H7 (cell line): ENCODE data around the gene POU4F3. TPM values are rescaled to one million over a fixed set of nuclear protein-coding genes. Genes with fewer than 3 reads are reported as not detected.

Experiments used
- DNase-seq: peaks from one replicate; pipeline ENCODE4 v3.0.0; 2012
- H3K27me3 ChIP-seq: 2 replicates; pipeline ENCODE4 v1.6.0; 2011; ENCODE audit warnings: mild to moderate bottlenecking, low read length; ENCODE audit not compliant: control insufficient read depth, insufficient read depth
- H3K36me3 ChIP-seq: replicated peaks from 2 replicates; pipeline ENCODE4 v1.5.1; 2011; ENCODE audit warnings: low read length; ENCODE audit not compliant: control insufficient read depth, insufficient read depth
- H3K4me3 ChIP-seq: 2 replicates; pipeline ENCODE4 v1.5.1; 2011; ENCODE audit warnings: low read depth, mild to moderate bottlenecking, control low read depth, low read length, moderate library complexity; ENCODE audit not compliant: insufficient read depth
- total RNA-seq: library from RNA; depleted of rRNA; stranded (reverse); fragments of >200 nt; shearing (Covaris generic); gene quantifications from 2 replicates; pipeline ENCODE4 v1.2.3, GENCODE V29; 2014

POU4F3 gene
- total RNA-seq, 1 experiment from 2014 or later = 0.28 TPM

- Histone ChIP-seq H3K27me3 (peaks cover 87% of the 10 kb centered on the region), H3K4me3 (no peak overlapping the region; the same call in 1 of the 2 replicates), H3K36me3 (no peaks in the 10 kb centered on the region)
- DNase-seq = peak; percentile 45
Observed at GRCh38 chr5:146345240-146345577, 6.6 kb downstream of the POU4F3 start.

GRCh38 chr5:146345578-146346366 is 7.1 kb downstream of the POU4F3 start:
- Histone ChIP-seq H3K4me3 (peak overlapping the region; percentile 32), H3K36me3 (no peaks in the 10 kb centered on the region), H3K27me3 (peaks cover 81% of the 10 kb centered on the region)
- DNase-seq = peak; percentile 81

DNA sequence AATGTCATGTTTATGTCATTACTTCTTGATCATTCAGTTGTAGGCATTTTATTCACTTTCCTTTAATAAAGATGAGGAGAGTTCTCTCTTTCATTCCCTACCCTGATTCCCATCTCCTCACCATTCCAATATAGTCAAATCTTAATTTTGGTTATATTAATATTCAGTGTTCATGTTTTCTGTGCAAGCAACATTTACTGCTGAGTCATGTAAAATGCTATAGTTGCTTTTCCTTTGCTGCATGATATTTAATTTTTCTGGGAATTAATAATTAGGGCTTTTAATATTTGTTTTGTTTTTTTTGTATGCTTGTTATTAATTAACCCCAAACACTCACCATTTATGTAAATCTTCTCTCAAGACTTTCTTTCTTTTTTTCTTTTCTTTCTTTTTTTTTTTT is 18.5 kb downstream of the POU4F3 start:
- no peak for DNase-seq
- Histone ChIP-seq H3K27me3 (no peaks in the 10 kb centered on the region; the same call in 1 of the 2 replicates), H3K36me3 (no peaks in the 10 kb centered on the region), H3K4me3 (no peak overlapping the region)

GRCh38 chr5:146359836-146360235 is 21.2 kb downstream of the POU4F3 start:
- H3K36me3 ChIP-seq = no peaks in the 10 kb centered on the region
- no peak for DNase-seq

GRCh38 chr5:146363161-146363874 is 24.7 kb downstream of the POU4F3 start:
- H3K27me3 ChIP-seq = no peaks in the 10 kb centered on the region; the same call in 1 of the 2 replicates
- no peaks in the 10 kb centered on the region for H3K36me3 ChIP-seq
- no peak for DNase-seq
- H3K4me3 ChIP-seq = no peak overlapping the region

More at GRCh38 chr5:146359836-146360235, 21.2 kb downstream of the POU4F3 start:
- no peaks in the 10 kb centered on the region; the same call in 1 of the 2 replicates for H3K27me3 ChIP-seq
- H3K4me3 ChIP-seq = no peak overlapping the region

- peak; percentile 48 for DNase-seq
- Histone ChIP-seq H3K27me3 (no peaks in the 10 kb centered on the region; the same call in 1 of the 2 replicates), H3K4me3 (no peak overlapping the region), H3K36me3 (no peaks in the 10 kb centered on the region)
Observed at GRCh38 chr5:146365618-146366017, 27.0 kb downstream of the POU4F3 start.

DNA sequence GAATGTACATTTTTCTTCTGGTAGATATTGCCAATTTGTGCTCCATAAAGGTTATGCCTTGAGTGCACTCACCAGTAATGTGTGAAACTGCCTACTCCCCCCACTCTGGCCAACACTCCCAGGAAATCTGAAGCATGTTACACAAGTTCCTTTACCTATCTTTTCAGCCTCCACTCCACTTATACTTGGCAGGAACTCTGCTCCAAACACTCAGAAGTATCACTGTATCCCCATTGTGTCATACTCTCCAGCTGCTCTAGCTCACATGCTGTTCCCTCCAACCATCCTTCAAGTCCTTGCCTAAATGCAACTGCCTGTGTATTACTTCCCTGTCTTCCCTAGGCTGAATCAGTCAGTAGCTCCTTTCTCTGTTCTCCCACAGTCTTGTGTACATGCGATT is 28.3 kb downstream of the POU4F3 start:
- H3K4me3 ChIP-seq = no peak overlapping the region
- H3K27me3 ChIP-seq = no peaks in the 10 kb centered on the region
- no peaks in the 10 kb centered on the region for H3K36me3 ChIP-seq
- no peak for DNase-seq

DNA sequence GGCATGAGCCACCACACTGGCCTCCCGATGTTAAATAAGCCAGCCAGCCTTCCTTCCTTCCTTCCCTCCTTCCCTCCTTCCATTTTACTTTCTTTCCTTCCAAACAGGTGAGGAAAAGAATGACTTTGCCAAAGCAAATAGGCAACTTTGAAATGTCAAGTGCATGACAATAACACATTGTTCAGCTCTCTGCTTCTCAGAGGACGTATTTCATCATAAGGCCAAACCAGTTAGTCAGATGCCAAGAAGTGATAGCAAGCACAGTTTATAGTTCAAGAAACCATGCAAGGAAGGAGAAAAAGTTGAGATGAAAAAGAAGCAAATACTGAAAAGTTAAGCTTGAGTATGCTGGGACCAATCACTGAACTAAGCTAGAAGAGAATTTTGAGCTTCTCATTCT is 29.5 kb downstream of the POU4F3 start:
- no peak for DNase-seq
- Histone ChIP-seq H3K4me3 (no peak overlapping the region), H3K27me3 (no peaks in the 10 kb centered on the region), H3K36me3 (no peaks in the 10 kb centered on the region)

DNA sequence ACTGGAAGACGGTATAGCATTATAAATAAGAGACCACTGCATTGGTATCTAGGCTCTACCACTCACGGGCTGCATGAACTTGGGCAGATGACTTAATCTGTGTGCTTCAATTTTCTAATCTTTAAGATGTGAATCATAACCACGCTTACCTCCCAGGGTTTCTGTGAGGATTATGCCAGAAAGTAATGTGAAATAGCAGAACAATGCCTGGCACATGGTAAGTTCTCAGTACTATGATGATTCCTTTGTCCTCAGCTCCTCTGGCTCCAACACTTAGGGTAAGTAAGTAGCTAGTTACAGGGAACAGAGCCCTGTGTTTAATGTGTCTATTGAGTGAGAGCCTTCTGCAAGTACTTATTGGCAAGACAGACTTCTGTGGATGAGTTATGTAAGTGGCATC is 31.1 kb downstream of the POU4F3 start:
- no peaks in the 10 kb centered on the region for H3K36me3 ChIP-seq
- H3K27me3 ChIP-seq = no peaks in the 10 kb centered on the region
- no peak for DNase-seq
- H3K4me3 ChIP-seq = no peak overlapping the region

DNA sequence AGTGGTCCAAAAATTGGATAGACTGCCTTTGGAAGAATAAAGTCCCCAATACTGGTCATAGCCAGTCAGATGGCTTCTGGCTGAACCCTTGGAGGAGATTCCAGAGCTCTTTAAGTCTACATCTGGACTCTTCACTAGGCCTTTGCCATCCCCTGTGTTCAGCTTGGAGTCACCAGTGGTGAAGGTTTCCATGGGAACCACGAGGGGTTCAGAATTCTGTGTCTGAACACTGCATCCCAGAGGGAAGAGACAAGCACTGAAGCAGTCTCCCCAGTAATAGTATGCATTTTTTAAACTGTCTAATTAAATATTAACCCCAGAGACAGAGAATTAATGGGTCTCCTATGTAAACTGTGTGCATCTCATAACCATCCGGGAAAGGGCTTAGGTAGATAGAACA is 38.2 kb downstream of the POU4F3 start:
- H3K4me3 ChIP-seq = no peak overlapping the region
- H3K36me3 ChIP-seq = no peaks in the 10 kb centered on the region
- no peak for DNase-seq
- no peaks in the 10 kb centered on the region for H3K27me3 ChIP-seq

DNA sequence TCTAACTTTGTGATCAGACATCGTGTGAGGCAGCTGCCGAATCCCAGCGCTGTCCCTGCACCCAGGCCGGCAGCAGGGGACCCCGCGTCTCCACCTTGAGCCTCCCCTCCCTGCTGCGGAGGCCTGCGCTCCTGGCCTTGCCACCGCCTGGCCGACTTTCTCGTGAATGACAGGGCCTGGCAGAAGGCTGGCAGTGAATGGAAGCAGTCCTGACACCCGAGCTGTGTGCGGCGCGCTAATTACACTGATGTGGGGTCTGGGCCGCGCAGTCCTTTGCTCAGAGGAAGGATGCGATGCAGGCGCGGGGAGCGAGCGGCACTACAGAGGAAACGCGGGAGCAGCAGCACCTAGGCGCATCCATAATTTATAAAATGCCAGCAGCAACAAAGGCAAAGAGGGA is 40.3 kb downstream of the POU4F3 start:
- Histone ChIP-seq H3K27me3 (no peaks in the 10 kb centered on the region), H3K4me3 (no peak overlapping the region), H3K36me3 (no peaks in the 10 kb centered on the region)
- no peak for DNase-seq

DNA sequence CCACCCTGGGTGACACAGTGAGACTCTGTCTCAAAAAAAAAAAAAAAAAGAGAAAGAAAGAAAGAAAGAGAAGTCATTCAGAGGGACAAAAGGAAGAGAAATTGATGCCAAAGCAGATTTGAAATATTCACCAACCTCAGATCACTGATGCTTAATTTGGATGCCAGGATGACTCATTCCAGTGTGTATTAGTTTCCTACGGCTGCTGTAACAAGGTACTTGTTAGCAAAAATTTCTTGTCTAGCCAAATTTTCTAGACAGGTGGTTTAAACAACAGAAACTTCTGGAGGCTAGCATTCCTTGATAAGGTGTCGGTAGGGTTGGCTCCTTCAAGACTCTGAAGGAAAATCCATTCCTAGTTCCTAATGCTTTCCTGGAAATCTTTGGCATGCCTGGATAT is 42.1 kb downstream of the POU4F3 start:
- Histone ChIP-seq H3K27me3 (no peaks in the 10 kb centered on the region; the same call in 1 of the 2 replicates), H3K4me3 (no peak overlapping the region), H3K36me3 (no peaks in the 10 kb centered on the region)
- DNase-seq = no peak

DNA sequence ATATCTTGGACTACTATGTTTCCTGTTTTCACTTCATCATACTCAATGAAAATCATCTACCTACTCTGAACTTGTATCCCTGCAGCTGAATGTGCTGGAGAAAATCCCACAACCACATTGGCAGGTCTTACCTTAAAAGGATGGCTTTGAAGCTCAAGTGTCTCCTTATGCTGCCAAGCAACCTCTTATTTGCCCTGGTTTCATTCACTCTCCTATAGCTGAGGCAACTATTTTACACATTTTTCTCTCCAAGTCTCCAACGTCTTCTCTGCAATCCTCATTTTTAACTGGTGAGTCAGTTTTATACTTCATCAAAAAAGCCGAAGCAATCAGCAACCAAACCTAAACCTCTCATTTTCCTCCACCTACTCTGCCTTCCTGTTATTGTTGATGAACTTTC is 49.7 kb downstream of the POU4F3 start:
- Histone ChIP-seq H3K4me3 (no peak overlapping the region), H3K36me3 (no peaks in the 10 kb centered on the region), H3K27me3 (no peaks in the 10 kb centered on the region; the same call in 1 of the 2 replicates)
- no peak for DNase-seq

GRCh38 chr5:146390469-146390868 is 51.8 kb downstream of the POU4F3 start:
- H3K36me3 ChIP-seq = no peaks in the 10 kb centered on the region
- H3K27me3 ChIP-seq = no peaks in the 10 kb centered on the region
- H3K4me3 ChIP-seq = no peak overlapping the region
- DNase-seq = peak; percentile 32
